GM12878 (cell line): ENCODE data around the gene TENT4B. TPM values are rescaled to one million over a fixed set of nuclear protein-coding genes. Genes with fewer than 3 reads are reported as not detected.

Source experiments
- ATAC-seq: fragments of 200-7000 bp; cut with Tn5 transposase; 3 replicates; pipeline ENCODE4 v1.9.1; 2020; ENCODE audit warnings: mild to moderate bottlenecking, moderate library complexity
- BruUV-seq: library from RNA; stranded (reverse); fragments of 400-500 nt; replicated peaks from 2 replicates; lab custom pipeline; 2021; lab: Mats Ljungman, UMichigan
- CTCF ChIA-PET: fragments of 300-600 bp; sonication (Branson Sonifier 250); formaldehyde crosslinking; extraction: SDS; loops from one replicate; lab custom pipeline; 2021; ENCODE audit warnings: inconsistent platforms; lab: Yijun Ruan, JAX
- POLR2A ChIA-PET: fragments of 350-600 bp; formaldehyde crosslinking; extraction: SDS; loops from one replicate; lab custom pipeline; 2021; ENCODE audit warnings: inconsistent platforms; lab: Charles Lee
- RAD21 ChIA-PET: fragments of 300-600 bp; sonication (Branson Sonifier 250); formaldehyde crosslinking; loops from one replicate; lab custom pipeline; 2023; ENCODE audit warnings: antibody characterized with exemption; ENCODE audit not compliant: unreplicated experiment; lab: Charles Lee
- SMC1A ChIA-PET: fragments of 300-600 bp; sonication (Branson Sonifier 250); formaldehyde crosslinking; loops from one replicate; lab custom pipeline; 2023; ENCODE audit not compliant: unreplicated experiment, uncharacterized antibody; lab: Charles Lee
- DNase-seq: peaks from one replicate; pipeline ENCODE4 v3.0.0-alpha.2; 2011; ENCODE audit warnings: low read depth, low spot score
- FAIRE-seq: peaks from 3 replicates; lab custom pipeline; 2011; peaks lifted over from hg19 to GRCh38; lab: Jason Lieb, UNC
- H2AFZ ChIP-seq: 2 replicates; pipeline ENCODE4 v1.6.0; 2011; ENCODE audit warnings: low read depth, low read length, control low read depth; ENCODE audit not compliant: control insufficient read depth
- H3K27ac ChIP-seq: 2 replicates; pipeline ENCODE4 v1.5.1; 2011; ENCODE audit warnings: control low read depth; ENCODE audit not compliant: control insufficient read depth, insufficient read depth
- H3K27me3 ChIP-seq, 2 experiments: replicated peaks in 1 of 2; 2 replicates each; pipeline versions ENCODE4 v1.6.0 to v1.6.1; 2011; ENCODE audit warnings: low read length in 1 of 2; ENCODE audit not compliant: control insufficient read depth in 2 of 2, insufficient read depth in 2 of 2
- H3K36me3 ChIP-seq, 2 experiments: 2 replicates each; pipeline ENCODE4 v1.5.1; 2011; ENCODE audit warnings: low read length in 1 of 2; ENCODE audit not compliant: control insufficient read depth in 2 of 2, insufficient read depth in 2 of 2
- H3K4me1 ChIP-seq: 2 replicates; pipeline ENCODE4 v1.6.1; 2011; ENCODE audit warnings: mild to moderate bottlenecking, low read length, moderate library complexity, mixed read lengths; ENCODE audit not compliant: control insufficient read depth, insufficient read depth
- H3K4me2 ChIP-seq: 2 replicates; pipeline ENCODE4 v1.6.0; 2011; ENCODE audit warnings: control low read depth; ENCODE audit not compliant: control insufficient read depth, insufficient read depth
- H3K4me3 ChIP-seq: fragments of 200-600 bp; sonication (generic); 2 replicates; pipeline ENCODE4 v1.5.1; 2016
- H3K79me2 ChIP-seq: 2 replicates; pipeline ENCODE4 v1.6.0; 2011; ENCODE audit warnings: low read length; ENCODE audit not compliant: control insufficient read depth, insufficient read depth
- H3K9ac ChIP-seq: 2 replicates; pipeline ENCODE4 v1.8.0; 2011; ENCODE audit warnings: low read length, control low read depth, mixed read lengths; ENCODE audit not compliant: control insufficient read depth, insufficient read depth
- H3K9me3 ChIP-seq: replicated peaks from 3 replicates; pipeline ENCODE4 v1.5.1; 2011; ENCODE audit warnings: mild to moderate bottlenecking, low read length; ENCODE audit not compliant: control insufficient read depth, insufficient read depth
- H4K20me1 ChIP-seq: 2 replicates; pipeline ENCODE4 v1.6.0; 2011; ENCODE audit not compliant: control insufficient read depth, insufficient read depth
- FOXM1 ChIP-seq: IDR thresholded peaks from 2 replicates; pipeline ENCODE4 v1.6.1; 2012; ENCODE audit warnings: low read depth, mild to moderate bottlenecking, inconsistent platforms, low read length, moderate library complexity
- JUNB ChIP-seq: IDR thresholded peaks from 2 replicates; pipeline ENCODE4 v1.6.1; 2016; ENCODE audit warnings: antibody characterized with exemption, mild to moderate bottlenecking
- KAT2A ChIP-seq: conservative IDR thresholded peaks from 2 replicates; pipeline ENCODE4 v1.6.1; 2011; ENCODE audit warnings: low read depth, low read length; ENCODE audit not compliant: control insufficient read depth
- KDM1A ChIP-seq: fragments of 200-600 bp; sonication (generic); IDR thresholded peaks from 2 replicates; pipeline ENCODE4 v1.6.1; 2016; ENCODE audit warnings: borderline replicate concordance
- MYB ChIP-seq: fragments of 150-350 bp; IDR thresholded peaks from 2 replicates; pipeline ENCODE4 v1.6.1; 2014; ENCODE audit warnings: mild to moderate bottlenecking, low read depth, low read length, borderline replicate concordance
- POLR2A ChIP-seq: IDR thresholded peaks from 2 replicates; pipeline ENCODE4 v1.6.1; 2011; ENCODE audit warnings: low read depth, mild to moderate bottlenecking, low read length
- POLR2AphosphoS2 ChIP-seq: IDR thresholded peaks from 2 replicates; pipeline ENCODE4 v1.6.1; 2011; ENCODE audit warnings: low read depth, mild to moderate bottlenecking, low read length, improper control_type of control experiment, moderate library complexity
- POLR2AphosphoS5 ChIP-seq: IDR thresholded peaks from 2 replicates; pipeline ENCODE4 v1.6.1; 2011; ENCODE audit warnings: mild to moderate bottlenecking, low read length, inconsistent platforms
- SUZ12 ChIP-seq: fragments of 200-600 bp; sonication (generic); IDR thresholded peaks from one replicate; pipeline ENCODE4 v1.6.1; 2018; ENCODE audit warnings: antibody characterized with exemption, mild to moderate bottlenecking; ENCODE audit not compliant: unreplicated experiment
- YY1 ChIP-seq: IDR thresholded peaks from 2 replicates; pipeline ENCODE4 v1.6.1; 2011; ENCODE audit warnings: low read depth, mild to moderate bottlenecking, low read length
- WGBS: methylation state at CpG from one replicate; pipeline ENCODE4 v1.1.6; 2016; ENCODE audit warnings: low lambda C conversion rate; ENCODE audit not compliant: insufficient replicate concordance, insufficient coverage; ENCODE audit errors: missing lambda C conversion rate; 5-methylcytosine and 5-hydroxymethylcytosine counted together
- in situ Hi-C: fragments of 300-500 bp; cut with MboI; formaldehyde crosslinking; loops from 9 replicates; pipeline ENCODE4 v1.14.3; 2018; ENCODE audit warnings: mixed read lengths
- intact Hi-C: fragments of 100-400 bp; cut with micrococcal nuclease; formaldehyde crosslinking; loops from one replicate; pipeline ENCODE4 v1.14.2; 2022; ENCODE audit not compliant: unreplicated experiment
- polyA plus RNA-seq, 11 experiments: library from polyadenylated mRNA; depleted of rRNA in 4 of 11; unstranded in 6 of 11; stranded (reverse) in 5 of 11; fragments of >200 nt; fragmentation: Nextera tagmentation in 4 of 11; fragmentation: Illumina TruSeq in 1 of 11; extraction: Ambion mirVana in 4 of 11; extraction: Trizol in 1 of 11; gene quantifications; 1 replicate in 1 of 11; 2 replicates in 10 of 11; pipeline versions ENCODE4 v1.2.1 to v1.2.3, GENCODE V29; 2011 to 2016; ENCODE audit warnings: inconsistent platforms in 2 of 11, missing spikeins in 2 of 11, low read depth in 1 of 11
- total RNA-seq, 4 experiments: library from RNA; depleted of rRNA in 3 of 4; stranded (reverse); fragments of >200 nt in 3 of 4; fragmentation: Illumina TruSeq in 1 of 4; extraction: Trizol in 1 of 4; gene quantifications; 2 replicates each; pipeline versions ENCODE4 v1.2.1 to v1.2.3, GENCODE V29; 2013 to 2021
- TF ChIP-seq, protein P1 (sequence below): fragments of 450-650 bp; IDR thresholded peaks from 2 replicates; pipeline ENCODE4 v1.6.1; 2017; ENCODE audit warnings: mild to moderate bottlenecking, low read depth, inconsistent platforms; ENCODE audit not compliant: poor library complexity, severe bottlenecking
- TF ChIP-seq, protein P2 (sequence below): fragments of 450-650 bp; IDR thresholded peaks from 2 replicates; pipeline ENCODE4 v1.6.1; 2018; ENCODE audit warnings: borderline replicate concordance, mild to moderate bottlenecking; ENCODE audit not compliant: partially characterized antibody
- TF ChIP-seq, protein P3 (sequence below): IDR thresholded peaks from 2 replicates; pipeline ENCODE4 v1.6.1; 2012; ENCODE audit warnings: low read depth, low read length, improper control_type of control experiment
- TF ChIP-seq, protein P4 (sequence below): IDR thresholded peaks from 2 replicates; pipeline ENCODE4 v1.6.1; 2012; ENCODE audit warnings: low read depth, low read length, improper control_type of control experiment
- TF ChIP-seq, protein P5 (sequence below): IDR thresholded peaks from 2 replicates; pipeline ENCODE4 v1.6.1; 2011; ENCODE audit warnings: borderline replicate concordance, low read depth, mild to moderate bottlenecking, moderate library complexity, low read length; ENCODE audit not compliant: insufficient read depth, poor library complexity, severe bottlenecking

Gene TENT4B
- total and polyA plus RNA-seq, 10 of the 15 experiments (the other 5 are each of a cell fraction or from before 2014, with no cell fraction given), result 4.4 to 16.7 (median 10.8) TPM

DNA sequence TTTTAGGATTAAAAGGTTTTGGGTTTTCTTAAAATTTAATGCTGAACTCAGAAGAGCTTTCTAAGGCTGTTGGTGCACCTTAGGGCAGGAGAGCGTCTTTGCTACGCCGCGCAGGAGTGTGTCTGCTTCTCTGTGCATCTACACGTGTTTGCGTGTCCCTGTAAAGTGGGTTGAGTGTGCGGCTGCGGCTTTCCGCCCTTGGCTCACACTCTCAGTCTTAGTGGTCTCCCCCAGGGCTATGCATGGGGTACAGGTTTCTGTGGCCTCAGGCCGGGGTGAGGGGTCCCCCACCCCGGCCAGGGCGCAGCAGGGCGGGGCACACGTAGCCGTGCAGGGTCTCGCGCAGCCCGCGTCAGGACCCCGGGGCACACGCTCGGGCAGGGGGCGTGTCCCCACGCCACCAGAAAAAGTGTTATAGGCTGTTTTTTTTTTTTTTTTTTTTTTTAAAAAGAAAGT, 727 bp upstream of the TENT4B start:
- peak; percentile 79 for ATAC-seq
- peak; percentile 85 for FAIRE-seq
- Histone ChIP-seq H3K9me3 (no peaks in the 10 kb centered on the region), H3K4me3 (peak overlapping the region; percentile 64), H3K79me2 (peaks cover 38% of the 10 kb centered on the region), H3K4me1 (peaks cover 6% of the 10 kb centered on the region), H3K9ac (peak overlapping the region; percentile 79), H3K27me3 (no peaks in the 10 kb centered on the region), H3K27ac (peak overlapping the region; percentile 96), H3K36me3 (no peaks in the 10 kb centered on the region), H4K20me1 (peaks cover 7% of the 10 kb centered on the region; the same call in 1 of the 2 replicates), H2AFZ (peak overlapping the region; percentile 93), H3K4me2 (peak overlapping the region; percentile 62)
- ChIA-PET SMC1A (interaction anchor here (0.5 to 3.1 kb wide), 13 partner anchors 10 to 127 kb away, joined by 3 to 17 read pairs (median 4); partner anchors contain the start of gene CNEP1R1), POLR2A (interaction anchor here (1.0 to 3.2 kb wide), 5 partner anchors 14 to 126 kb away, joined by 3 to 18 read pairs (median 3); no protein-coding TSS in a partner anchor), RAD21 (interaction anchor here (0.8 to 1.5 kb wide), 5 partner anchors 31 to 127 kb away, joined by 3 to 11 read pairs (median 3); partner anchors contain the start of gene CNEP1R1), CTCF (interaction anchor here (1.0 to 2.4 kb wide), 8 partner anchors 10 to 128 kb away, joined by 3 to 14 read pairs (median 6); partner anchors contain the start of genes CNEP1R1 and HEATR3)
- intact Hi-C loops, result loop anchor here (1.0 to 10.0 kb wide), 5 partner anchors 32 to 592 kb away; partner anchors contain the start of genes CNEP1R1 and CYLD
- in situ Hi-C loops, result no loop called here
- no TSS peak for BruUV-seq
- 2% methylated on average over 24 of the region's 24 CpGs for WGBS
- peak; percentile 68 for DNase-seq
- TF ChIP-seq FOXM1 (peak; percentile 93), YY1 (peak; percentile 53), KDM1A (no peak), POLR2A (no peak), POLR2AphosphoS5 (no peak), JUNB (peak; percentile 83), KAT2A (no peak), SUZ12 (no peak), MYB (no peak), POLR2AphosphoS2 (no peak)
- TF ChIP-seq, protein P1, sequence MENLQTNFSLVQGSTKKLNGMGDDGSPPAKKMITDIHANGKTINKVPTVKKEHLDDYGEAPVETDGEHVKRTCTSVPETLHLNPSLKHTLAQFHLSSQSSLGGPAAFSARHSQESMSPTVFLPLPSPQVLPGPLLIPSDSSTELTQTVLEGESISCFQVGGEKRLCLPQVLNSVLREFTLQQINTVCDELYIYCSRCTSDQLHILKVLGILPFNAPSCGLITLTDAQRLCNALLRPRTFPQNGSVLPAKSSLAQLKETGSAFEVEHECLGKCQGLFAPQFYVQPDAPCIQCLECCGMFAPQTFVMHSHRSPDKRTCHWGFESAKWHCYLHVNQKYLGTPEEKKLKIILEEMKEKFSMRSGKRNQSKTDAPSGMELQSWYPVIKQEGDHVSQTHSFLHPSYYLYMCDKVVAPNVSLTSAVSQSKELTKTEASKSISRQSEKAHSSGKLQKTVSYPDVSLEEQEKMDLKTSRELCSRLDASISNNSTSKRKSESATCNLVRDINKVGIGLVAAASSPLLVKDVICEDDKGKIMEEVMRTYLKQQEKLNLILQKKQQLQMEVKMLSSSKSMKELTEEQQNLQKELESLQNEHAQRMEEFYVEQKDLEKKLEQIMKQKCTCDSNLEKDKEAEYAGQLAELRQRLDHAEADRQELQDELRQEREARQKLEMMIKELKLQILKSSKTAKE, result no peak
- TF ChIP-seq, protein P2, sequence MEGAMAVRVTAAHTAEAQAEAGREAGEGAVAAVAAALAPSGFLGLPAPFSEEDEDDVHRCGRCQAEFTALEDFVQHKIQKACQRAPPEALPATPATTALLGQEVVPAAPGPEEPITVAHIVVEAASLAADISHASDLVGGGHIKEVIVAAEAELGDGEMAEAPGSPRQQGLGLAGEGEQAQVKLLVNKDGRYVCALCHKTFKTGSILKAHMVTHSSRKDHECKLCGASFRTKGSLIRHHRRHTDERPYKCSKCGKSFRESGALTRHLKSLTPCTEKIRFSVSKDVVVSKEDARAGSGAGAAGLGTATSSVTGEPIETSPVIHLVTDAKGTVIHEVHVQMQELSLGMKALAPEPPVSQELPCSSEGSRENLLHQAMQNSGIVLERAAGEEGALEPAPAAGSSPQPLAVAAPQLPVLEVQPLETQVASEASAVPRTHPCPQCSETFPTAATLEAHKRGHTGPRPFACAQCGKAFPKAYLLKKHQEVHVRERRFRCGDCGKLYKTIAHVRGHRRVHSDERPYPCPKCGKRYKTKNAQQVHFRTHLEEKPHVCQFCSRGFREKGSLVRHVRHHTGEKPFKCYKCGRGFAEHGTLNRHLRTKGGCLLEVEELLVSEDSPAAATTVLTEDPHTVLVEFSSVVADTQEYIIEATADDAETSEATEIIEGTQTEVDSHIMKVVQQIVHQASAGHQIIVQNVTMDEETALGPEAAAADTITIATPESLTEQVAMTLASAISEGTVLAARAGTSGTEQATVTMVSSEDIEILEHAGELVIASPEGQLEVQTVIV, result peak; percentile 28
- TF ChIP-seq, protein P3, sequence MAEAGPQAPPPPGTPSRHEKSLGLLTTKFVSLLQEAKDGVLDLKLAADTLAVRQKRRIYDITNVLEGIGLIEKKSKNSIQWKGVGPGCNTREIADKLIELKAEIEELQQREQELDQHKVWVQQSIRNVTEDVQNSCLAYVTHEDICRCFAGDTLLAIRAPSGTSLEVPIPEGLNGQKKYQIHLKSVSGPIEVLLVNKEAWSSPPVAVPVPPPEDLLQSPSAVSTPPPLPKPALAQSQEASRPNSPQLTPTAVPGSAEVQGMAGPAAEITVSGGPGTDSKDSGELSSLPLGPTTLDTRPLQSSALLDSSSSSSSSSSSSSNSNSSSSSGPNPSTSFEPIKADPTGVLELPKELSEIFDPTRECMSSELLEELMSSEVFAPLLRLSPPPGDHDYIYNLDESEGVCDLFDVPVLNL, result no peak
- TF ChIP-seq, protein P4, sequence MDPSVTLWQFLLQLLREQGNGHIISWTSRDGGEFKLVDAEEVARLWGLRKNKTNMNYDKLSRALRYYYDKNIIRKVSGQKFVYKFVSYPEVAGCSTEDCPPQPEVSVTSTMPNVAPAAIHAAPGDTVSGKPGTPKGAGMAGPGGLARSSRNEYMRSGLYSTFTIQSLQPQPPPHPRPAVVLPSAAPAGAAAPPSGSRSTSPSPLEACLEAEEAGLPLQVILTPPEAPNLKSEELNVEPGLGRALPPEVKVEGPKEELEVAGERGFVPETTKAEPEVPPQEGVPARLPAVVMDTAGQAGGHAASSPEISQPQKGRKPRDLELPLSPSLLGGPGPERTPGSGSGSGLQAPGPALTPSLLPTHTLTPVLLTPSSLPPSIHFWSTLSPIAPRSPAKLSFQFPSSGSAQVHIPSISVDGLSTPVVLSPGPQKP, result no peak
- TF ChIP-seq, protein P5, sequence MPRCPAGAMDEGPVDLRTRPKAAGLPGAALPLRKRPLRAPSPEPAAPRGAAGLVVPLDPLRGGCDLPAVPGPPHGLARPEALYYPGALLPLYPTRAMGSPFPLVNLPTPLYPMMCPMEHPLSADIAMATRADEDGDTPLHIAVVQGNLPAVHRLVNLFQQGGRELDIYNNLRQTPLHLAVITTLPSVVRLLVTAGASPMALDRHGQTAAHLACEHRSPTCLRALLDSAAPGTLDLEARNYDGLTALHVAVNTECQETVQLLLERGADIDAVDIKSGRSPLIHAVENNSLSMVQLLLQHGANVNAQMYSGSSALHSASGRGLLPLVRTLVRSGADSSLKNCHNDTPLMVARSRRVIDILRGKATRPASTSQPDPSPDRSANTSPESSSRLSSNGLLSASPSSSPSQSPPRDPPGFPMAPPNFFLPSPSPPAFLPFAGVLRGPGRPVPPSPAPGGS, result peak; percentile 87
